MCF 10A (cell line): ENCODE measurements around the gene C6orf15. TPM values are rescaled to one million over a fixed set of nuclear protein-coding genes. Genes with fewer than 3 reads are reported as not detected.

Experiments used
- BruUV-seq: library from RNA; stranded (reverse); fragments of 400-500 nt; replicated peaks from 2 replicates; lab custom pipeline; 2021; lab: Mats Ljungman, UMichigan
- CTCF ChIA-PET: fragments of 300-600 bp; sonication (Branson Sonifier 250); formaldehyde crosslinking; extraction: SDS; loops from one replicate; lab custom pipeline; 2021; ENCODE audit warnings: antibody characterized with exemption, inconsistent platforms; lab: Yijun Ruan, JAX
- POLR2A ChIA-PET: fragments of 300-600, 350-650 bp; sonication (Branson Sonifier 250); formaldehyde crosslinking; extraction: SDS; loops from one replicate; lab custom pipeline; 2020; ENCODE audit warnings: antibody characterized with exemption, inconsistent platforms; lab: Yijun Ruan, JAX
- DNase-seq: peaks from one replicate; pipeline ENCODE4 v3.0.0-alpha.2; 2018; ENCODE audit not compliant: unreplicated experiment
- H3K27ac Mint-ChIP-seq: one replicate; pipeline ENCODE4 v1.8.0; 2022; ENCODE audit warnings: mild to moderate bottlenecking, low read depth, mixed read lengths; ENCODE audit not compliant: unreplicated experiment
- H3K27me3 Mint-ChIP-seq: one replicate; pipeline ENCODE4 v1.8.0; 2022; ENCODE audit warnings: mixed read lengths; ENCODE audit not compliant: insufficient read depth, unreplicated experiment
- H3K36me3 Mint-ChIP-seq: one replicate; pipeline ENCODE4 v1.8.0; 2022; ENCODE audit warnings: mild to moderate bottlenecking, moderate library complexity, mixed read lengths; ENCODE audit not compliant: insufficient read depth, unreplicated experiment
- H3K4me1 Mint-ChIP-seq: one replicate; pipeline ENCODE4 v1.8.0; 2022; ENCODE audit warnings: mixed read lengths; ENCODE audit not compliant: insufficient read depth, unreplicated experiment
- H3K4me3 Mint-ChIP-seq: one replicate; pipeline ENCODE4 v1.8.0; 2022; ENCODE audit warnings: mild to moderate bottlenecking, moderate library complexity, mixed read lengths; ENCODE audit not compliant: unreplicated experiment
- H3K9me3 Mint-ChIP-seq: one replicate; pipeline ENCODE4 v1.8.0; 2022; ENCODE audit warnings: mixed read lengths; ENCODE audit not compliant: unreplicated experiment
- intact Hi-C: fragments of 100-400 bp; cut with micrococcal nuclease; formaldehyde crosslinking; loops from 2 replicates; pipeline ENCODE4 v1.14.1; 2022
- total RNA-seq: library from RNA; stranded (reverse); gene quantifications from 2 replicates; pipeline ENCODE4 v1.2.3, GENCODE V29; 2022
- TF ChIP-seq, protein P1 (sequence below): fragments of 200-600 bp; IDR thresholded peaks from one replicate; pipeline ENCODE4 v1.8.0; 2022; ENCODE audit warnings: antibody characterized with exemption, mild to moderate bottlenecking; ENCODE audit not compliant: unreplicated experiment

The C6orf15 gene
- total RNA-seq, 1 experiment from 2014 or later = not detected

DNA sequence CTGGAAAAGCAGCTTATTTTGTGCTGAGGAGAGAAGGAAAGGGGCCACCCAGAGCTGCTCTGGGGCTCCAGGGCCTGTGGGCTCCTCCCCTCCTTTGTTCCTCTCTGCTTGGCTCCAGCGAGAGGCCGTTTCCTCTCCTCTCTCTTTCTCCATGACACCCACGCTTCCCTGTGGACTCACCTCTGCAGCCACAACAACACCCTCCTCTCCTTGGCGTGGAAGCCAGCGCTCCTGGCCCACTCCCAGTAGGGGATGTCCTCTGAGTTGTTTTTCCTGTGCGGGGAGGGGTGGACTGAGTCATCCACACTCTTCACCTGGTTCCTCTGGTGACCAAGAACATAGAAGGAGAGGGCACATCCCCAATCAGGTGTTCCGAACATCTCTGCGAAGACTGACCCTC, 12.8 kb upstream of the C6orf15 start:
- Mint-ChIP-seq H3K27ac (peak overlapping the region; percentile 55), H3K4me1 (peaks cover 47% of the 10 kb centered on the region), H3K27me3 (no peaks in the 10 kb centered on the region), H3K9me3 (no peaks in the 10 kb centered on the region), H3K36me3 (peaks cover 12% of the 10 kb centered on the region), H3K4me3 (peak overlapping the region; percentile 53)
- POLR2A ChIA-PET = interaction anchor here (0.6 to 5.1 kb wide), 4 partner anchors 10 to 408 kb away, joined by 3 to 60 read pairs (median 5); partner anchors contain the start of genes MDC1 and PSORS1C1
- BruUV-seq = no TSS peak
- TF ChIP-seq, protein P1, sequence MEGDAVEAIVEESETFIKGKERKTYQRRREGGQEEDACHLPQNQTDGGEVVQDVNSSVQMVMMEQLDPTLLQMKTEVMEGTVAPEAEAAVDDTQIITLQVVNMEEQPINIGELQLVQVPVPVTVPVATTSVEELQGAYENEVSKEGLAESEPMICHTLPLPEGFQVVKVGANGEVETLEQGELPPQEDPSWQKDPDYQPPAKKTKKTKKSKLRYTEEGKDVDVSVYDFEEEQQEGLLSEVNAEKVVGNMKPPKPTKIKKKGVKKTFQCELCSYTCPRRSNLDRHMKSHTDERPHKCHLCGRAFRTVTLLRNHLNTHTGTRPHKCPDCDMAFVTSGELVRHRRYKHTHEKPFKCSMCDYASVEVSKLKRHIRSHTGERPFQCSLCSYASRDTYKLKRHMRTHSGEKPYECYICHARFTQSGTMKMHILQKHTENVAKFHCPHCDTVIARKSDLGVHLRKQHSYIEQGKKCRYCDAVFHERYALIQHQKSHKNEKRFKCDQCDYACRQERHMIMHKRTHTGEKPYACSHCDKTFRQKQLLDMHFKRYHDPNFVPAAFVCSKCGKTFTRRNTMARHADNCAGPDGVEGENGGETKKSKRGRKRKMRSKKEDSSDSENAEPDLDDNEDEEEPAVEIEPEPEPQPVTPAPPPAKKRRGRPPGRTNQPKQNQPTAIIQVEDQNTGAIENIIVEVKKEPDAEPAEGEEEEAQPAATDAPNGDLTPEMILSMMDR = no peak
- CTCF ChIA-PET = interaction anchor here (0.7 to 4.5 kb wide), 9 partner anchors 9 to 210 kb away, joined by 3 to 43 read pairs (median 5); no protein-coding TSS in a partner anchor
- intact Hi-C loops = loop anchor here (1.0 to 5.0 kb wide), 2 partner anchors 10 to 38 kb away; no protein-coding TSS in a partner anchor
- DNase-seq = peak; percentile 91

DNA sequence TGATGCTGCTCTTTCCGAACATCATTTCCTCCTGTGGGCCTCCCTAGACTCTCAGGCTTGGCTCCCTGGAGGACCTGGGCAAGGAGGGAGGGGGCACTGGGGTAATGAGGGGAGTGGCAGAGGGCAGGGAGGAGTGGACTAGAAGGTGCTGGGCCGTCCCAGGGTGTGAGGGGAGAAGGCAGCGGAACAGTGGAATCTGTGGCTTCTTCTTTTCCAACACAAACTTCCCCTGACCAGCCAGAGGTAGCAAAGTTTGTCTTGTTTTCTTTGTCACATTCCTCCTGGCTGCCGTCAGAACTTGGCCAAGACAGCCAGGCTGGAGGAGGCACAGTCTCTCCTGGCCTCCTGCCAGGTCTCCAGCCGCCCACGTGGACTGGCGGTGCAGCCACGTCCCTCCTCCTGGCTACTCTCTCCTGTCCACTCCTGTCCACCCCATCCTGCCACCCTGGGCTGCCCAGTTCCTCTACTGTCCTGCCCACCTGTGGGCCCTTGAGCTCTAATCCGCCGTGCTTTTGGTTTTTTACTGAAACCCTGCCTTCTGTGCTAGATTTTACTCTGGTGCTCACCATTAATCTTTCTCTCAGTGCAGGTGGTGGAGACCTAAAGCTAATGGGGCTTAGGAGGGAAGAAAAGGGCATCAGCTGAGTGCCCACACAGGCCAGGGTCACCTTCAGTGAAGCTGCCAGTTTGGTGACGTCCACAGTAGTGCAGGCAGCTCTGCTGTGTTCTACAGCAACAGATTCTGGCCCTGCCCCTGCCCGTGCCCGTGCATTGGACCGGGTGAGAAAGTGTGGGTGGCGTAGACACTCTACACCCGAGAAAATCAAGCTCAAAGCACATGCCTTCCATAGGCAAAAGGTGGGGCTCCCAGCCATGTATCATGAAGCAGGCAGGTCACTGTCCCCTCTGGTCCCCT, 10.7 kb upstream of the C6orf15 start:
- Mint-ChIP-seq H3K4me3 (peak overlapping the region; percentile 10), H3K4me1 (peaks cover 46% of the 10 kb centered on the region), H3K9me3 (no peaks in the 10 kb centered on the region), H3K27ac (peak overlapping the region; percentile 86), H3K27me3 (no peaks in the 10 kb centered on the region), H3K36me3 (peaks cover 10% of the 10 kb centered on the region)
- ChIA-PET POLR2A (interaction anchor here (5.1 kb wide), 1 partner anchor 8 kb away, joined by 60 read pairs; the partner anchor contains the start of gene PSORS1C1), CTCF (interaction anchor here (0.6 to 0.9 kb wide), 6 partner anchors 30 to 208 kb away, joined by 3 read pairs; no protein-coding TSS in a partner anchor)
- intact Hi-C loops = no loop called here
- no TSS peak for BruUV-seq
- DNase-seq = peak; percentile 90
- TF ChIP-seq, protein P1 = no peak

DNA sequence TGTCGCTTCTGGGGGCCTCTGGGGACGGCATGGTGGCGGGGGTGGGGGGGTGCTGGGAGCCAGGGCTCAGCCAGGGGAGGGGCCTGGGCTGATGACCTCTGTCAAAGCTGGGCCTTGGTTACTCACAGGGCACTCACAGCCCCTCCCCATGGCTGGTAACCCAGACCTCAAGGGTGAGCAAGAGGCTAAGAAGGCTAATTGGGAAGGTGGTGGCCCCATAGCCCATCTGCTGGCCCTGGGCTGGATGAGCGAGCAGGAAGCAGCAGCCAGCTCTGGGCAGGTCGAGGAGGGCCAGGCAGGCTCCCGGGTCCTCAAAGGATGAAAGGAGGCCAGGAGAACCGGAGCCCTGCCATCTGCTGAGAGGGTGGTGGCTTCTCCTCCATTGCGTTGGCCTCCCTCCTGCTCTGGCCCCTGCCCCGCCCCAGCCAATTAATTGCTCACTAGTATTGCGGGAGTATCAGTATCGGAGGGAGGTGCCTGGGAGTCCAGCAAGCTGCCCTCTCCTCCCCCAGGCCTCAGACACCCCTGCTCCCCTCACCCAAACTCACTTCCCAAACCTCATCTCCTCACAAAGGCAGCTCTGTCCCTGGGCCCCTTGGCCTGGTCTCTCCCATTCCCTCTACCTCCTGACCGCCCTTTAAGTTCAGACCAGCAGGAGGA, 8.9 kb upstream of the C6orf15 start:
- TF ChIP-seq, protein P1 = no peak
- ChIA-PET CTCF (interaction anchor here (0.9 to 1.2 kb wide), 4 partner anchors 34 to 245 kb away, joined by 3 to 5 read pairs (median 4); partner anchors contain the start of gene VARS2), POLR2A (interaction anchor here (0.6 to 1.1 kb wide), 3 partner anchors 24 to 494 kb away, joined by 3 to 4 read pairs (median 3); partner anchors contain the start of gene AIF1)
- Mint-ChIP-seq H3K4me3 (no peak overlapping the region), H3K4me1 (peaks cover 34% of the 10 kb centered on the region), H3K36me3 (peaks cover 12% of the 10 kb centered on the region), H3K27me3 (no peaks in the 10 kb centered on the region), H3K9me3 (no peaks in the 10 kb centered on the region), H3K27ac (no peak overlapping the region)
- intact Hi-C loops = no loop called here
- no TSS peak for BruUV-seq
- no peak for DNase-seq
